Right renal cortex interstitium (tissue), 3 donors: ENCODE measurements around the gene TTR. TPM values are rescaled to one million over a fixed set of nuclear protein-coding genes. Genes with fewer than 3 reads are reported as not detected.
A peak's percentile ranks its signal among the peaks of the same experiment; 100 is the strongest.

Experiments
- DNase-seq, 3 donors: peaks; one replicate each; pipeline ENCODE4 v3.0.0-alpha.2; 2013; ENCODE audit warnings: low read depth in 3 of 3, low spot score in 2 of 3
- polyA plus RNA-seq, 3 donors: library from polyadenylated mRNA; unstranded; fragments of 120-200 nt; gene quantifications; one replicate each; pipeline ENCODE4 v1.2.1, GENCODE V29; 2013; ENCODE audit not compliant: insufficient read length in 3 of 3

Gene TTR
- polyA plus RNA-seq, 3 donors = 0.25 to 1.1 (median 0.71) TPM

DNA sequence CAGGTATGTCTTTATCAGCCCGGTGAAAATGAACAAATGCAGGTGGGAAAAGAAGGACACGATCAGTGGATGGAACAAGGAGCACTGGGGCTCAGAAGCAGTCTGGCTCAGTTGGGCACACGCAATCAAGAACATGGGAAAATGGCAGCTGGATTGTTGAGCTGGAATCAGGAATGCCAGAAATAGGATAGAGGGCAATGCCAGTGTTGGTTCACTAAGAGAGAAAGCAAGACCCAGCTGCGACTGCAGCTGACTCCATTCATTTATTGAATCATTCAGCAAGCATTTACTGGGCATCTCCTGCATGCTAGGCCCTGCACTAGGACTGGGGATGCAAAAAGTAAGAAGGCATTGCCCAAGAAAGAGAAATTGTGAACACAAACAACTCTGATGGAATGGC is 13.6 kb upstream of the TTR start:
- no peak for DNase-seq

DNA sequence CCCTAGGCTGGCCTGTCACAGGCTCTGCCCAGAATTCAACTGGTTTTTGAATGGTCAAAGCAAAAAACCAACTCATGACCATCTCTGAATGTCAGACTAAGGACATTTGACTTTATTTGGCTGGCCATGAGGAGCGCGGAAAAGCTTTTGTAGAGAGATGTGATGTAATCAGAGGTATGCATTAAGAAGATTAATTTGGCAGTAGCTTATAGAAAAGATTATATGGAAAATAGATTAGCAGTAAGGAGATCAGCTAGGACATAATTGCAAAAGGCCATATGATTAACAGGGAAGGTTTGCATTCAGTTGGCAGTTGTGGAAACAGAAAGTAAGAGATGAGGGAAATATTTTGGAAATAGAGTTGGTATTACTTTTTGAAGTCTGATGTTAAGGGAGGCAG is 12.3 kb upstream of the TTR start:
- no peak for DNase-seq

DNA sequence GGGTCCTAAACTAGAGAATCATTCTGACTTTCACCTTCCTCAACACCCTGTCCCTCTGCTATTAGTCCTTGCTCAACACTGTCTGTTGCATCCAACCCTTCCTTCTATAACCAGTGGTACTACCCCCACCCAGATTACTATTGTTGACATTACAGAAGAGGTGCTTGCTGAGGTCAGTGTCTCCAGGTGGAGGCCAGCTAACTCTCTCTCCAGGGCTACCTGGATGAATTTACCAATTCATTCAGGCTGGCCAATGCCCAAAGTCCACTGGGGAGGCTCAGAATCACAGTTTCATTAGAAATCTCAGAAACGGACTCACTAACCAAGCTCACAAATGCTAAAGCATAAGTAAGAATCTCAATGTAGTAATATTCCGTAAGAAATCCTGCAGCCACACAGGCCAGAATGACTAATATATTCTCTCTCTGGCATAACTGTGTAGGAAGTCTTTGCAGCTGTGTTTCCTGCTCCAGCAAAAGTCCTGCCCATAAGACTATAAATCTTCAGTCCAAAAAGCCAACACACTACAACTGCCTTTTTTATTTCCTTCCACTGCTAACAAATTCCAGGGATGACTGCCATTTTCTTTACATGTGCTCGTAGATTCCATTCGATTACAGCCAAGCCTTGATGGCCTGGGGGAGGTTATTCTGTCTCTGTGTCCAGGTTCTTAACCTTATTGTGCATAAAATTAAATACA is 10.0 kb upstream of the TTR start:
- DNase-seq = no peak

DNA sequence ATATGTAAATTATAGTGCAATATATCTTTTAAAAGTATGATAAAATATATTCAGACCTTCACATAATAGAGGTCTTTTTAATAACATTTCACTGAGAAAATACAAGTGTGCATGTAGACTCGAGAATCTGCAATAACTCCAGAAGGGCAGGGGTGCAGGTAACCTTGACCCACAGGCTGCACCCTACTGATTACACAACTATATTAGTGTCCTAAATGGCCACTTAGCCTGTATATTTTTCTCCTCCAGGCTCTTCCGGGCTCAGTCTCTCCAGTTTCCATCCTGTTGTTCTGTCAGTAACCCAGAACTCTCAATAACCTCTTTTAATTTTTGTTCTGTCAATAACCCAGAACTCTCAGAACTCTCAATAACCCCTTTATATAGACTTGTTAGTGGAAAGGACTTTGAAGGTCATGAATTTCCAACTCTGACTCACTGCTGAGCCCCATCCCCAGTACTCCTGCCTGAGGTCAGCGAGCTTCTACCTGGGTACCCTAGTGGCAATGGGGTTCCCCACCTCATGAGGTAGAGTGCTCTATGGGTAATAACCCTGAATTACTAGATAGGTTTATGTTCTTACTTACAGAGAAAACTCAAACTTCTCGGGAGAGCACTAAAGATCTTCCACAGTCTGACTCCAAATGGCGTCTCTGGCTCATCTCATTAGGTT is 8.4 kb upstream of the TTR start:
- DNase-seq = no peak

DNA sequence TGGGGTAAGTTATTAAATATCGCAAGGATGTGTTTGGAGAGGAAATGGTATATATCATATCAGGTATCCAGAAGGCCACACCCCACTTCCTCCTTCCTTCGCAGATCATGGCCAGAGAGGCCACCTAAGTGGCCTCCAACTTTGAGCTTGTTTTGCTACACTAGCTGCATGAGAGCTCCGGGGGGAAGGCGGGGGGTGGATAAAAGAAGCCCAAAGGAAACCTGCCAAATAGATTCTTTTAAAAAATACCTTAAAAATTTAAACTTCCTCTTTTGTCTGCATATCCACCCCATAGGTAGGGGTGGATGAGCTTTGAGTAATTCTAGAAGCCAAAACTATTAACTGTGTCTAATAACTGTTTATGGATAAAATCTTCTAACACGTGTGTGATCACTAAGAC is 5.7 kb upstream of the TTR start:
- DNase-seq = no peak

DNA sequence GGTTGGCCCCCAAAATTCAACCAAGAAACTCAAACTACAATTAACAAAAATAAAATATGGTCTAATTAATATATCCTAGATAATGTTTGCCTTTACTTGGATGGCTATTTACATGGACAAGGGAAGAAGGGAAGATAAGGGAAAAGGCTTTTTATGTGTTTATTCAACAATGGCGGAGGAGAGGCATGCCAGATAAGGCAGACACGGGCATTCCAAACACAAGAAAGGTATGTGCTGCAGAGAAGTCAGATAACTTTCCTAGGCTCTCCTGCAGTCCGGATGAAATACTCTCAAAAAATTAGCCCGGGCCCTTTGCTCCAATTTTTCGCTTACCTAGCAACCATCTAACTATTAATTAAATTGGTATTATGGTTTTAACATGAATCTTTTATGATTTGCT is 5.1 kb upstream of the TTR start:
- DNase-seq = no peak

DNA sequence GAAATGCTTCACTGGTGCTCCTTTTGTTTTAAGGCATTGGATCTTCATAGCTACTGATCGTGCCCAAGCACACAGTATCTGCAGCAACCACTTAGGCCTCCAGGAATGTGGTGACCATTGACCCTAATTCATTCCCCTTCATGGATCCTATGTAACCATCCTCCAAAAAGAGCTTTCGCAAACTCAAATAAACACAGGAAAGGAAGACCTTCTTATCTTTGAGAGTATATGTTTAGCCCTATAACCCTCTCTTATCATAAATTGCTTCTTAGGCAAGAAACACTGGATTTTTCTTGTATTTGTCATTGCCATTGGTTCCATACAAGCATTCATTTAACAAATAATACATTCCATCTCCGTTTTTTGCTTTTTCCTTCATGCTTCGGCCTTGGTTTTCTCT is 4.1 kb upstream of the TTR start:
- DNase-seq = no peak

DNA sequence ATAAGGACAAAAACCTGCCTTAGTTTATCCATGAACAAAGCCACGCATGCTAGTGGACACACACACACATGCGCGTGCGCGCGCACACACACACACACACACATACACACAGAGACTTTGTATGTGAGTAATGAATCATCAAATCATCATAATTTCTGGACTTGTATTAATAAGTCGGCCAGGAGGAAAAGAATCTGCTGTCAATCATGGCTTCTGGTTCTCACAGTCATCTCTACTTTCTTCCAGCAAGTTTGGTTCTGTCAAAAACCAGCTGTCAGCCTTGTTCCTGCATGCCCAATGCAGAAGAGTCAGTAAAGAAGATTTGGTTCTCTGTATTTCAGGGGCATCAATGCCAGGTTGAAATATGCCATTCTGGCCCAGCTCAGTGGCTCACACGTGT is 1.1 kb upstream of the TTR start:
- no peak for DNase-seq

DNA sequence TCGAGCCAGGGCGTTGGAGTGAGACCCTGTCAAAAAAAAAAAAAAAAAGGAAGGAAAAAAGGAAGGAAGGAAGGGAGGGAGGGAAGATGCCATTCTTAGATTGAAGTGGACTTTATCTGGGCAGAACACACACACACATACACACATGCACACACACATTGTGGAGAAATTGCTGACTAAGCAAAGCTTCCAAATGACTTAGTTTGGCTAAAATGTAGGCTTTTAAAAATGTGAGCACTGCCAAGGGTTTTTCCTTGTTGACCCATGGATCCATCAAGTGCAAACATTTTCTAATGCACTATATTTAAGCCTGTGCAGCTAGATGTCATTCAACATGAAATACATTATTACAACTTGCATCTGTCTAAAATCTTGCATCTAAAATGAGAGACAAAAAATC is 564 bp upstream of the TTR start:
- DNase-seq = no peak

DNA sequence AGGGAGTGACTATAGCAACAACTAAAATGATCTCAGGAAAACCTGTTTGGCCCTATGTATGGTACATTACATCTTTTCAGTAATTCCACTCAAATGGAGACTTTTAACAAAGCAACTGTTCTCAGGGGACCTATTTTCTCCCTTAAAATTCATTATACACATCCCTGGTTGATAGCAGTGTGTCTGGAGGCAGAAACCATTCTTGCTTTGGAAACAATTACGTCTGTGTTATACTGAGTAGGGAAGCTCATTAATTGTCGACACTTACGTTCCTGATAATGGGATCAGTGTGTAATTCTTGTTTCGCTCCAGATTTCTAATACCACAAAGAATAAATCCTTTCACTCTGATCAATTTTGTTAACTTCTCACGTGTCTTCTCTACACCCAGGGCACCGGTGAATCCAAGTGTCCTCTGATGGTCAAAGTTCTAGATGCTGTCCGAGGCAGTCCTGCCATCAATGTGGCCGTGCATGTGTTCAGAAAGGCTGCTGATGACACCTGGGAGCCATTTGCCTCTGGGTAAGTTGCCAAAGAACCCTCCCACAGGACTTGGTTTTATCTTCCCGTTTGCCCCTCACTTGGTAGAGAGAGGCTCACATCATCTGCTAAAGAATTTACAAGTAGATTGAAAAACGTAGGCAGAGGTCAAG is 955 bp downstream of the TTR start:
- no peak for DNase-seq

DNA sequence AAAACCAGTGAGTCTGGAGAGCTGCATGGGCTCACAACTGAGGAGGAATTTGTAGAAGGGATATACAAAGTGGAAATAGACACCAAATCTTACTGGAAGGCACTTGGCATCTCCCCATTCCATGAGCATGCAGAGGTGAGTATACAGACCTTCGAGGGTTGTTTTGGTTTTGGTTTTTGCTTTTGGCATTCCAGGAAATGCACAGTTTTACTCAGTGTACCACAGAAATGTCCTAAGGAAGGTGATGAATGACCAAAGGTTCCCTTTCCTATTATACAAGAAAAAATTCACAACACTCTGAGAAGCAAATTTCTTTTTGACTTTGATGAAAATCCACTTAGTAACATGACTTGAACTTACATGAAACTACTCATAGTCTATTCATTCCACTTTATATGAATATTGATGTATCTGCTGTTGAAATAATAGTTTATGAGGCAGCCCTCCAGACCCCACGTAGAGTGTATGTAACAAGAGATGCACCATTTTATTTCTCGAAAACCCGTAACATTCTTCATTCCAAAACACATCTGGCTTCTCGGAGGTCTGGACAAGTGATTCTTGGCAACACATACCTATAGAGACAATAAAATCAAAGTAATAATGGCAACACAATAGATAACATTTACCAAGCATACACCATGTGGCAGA is 3.6 kb downstream of the TTR start:
- DNase-seq = no peak

DNA sequence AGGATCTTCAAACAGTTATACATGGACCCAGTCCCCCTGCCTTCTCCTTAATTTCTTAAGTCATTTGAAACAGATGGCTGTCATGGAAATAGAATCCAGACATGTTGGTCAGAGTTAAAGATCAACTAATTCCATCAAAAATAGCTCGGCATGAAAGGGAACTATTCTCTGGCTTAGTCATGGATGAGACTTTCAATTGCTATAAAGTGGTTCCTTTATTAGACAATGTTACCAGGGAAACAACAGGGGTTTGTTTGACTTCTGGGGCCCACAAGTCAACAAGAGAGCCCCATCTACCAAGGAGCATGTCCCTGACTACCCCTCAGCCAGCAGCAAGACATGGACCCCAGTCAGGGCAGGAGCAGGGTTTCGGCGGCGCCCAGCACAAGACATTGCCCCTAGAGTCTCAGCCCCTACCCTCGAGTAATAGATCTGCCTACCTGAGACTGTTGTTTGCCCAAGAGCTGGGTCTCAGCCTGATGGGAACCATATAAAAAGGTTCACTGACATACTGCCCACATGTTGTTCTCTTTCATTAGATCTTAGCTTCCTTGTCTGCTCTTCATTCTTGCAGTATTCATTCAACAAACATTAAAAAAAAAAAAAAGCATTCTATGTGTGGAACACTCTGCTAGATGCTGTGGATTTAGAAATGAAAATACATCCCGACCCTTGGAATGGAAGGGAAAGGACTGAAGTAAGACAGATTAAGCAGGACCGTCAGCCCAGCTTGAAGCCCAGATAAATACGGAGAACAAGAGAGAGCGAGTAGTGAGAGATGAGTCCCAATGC is 4.6 kb downstream of the TTR start:
- DNase-seq = no peak

DNA sequence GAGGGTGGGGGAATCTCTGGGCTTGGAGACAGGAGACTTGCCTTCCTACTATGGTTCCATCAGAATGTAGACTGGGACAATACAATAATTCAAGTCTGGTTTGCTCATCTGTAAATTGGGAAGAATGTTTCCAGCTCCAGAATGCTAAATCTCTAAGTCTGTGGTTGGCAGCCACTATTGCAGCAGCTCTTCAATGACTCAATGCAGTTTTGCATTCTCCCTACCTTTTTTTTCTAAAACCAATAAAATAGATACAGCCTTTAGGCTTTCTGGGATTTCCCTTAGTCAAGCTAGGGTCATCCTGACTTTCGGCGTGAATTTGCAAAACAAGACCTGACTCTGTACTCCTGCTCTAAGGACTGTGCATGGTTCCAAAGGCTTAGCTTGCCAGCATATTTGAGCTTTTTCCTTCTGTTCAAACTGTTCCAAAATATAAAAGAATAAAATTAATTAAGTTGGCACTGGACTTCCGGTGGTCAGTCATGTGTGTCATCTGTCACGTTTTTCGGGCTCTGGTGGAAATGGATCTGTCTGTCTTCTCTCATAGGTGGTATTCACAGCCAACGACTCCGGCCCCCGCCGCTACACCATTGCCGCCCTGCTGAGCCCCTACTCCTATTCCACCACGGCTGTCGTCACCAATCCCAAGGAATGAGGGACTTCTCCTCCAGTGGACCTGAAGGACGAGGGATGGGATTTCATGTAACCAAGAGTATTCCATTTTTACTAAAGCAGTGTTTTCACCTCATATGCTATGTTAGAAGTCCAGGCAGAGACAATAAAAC is 6.5 kb downstream of the TTR start:
- DNase-seq = no peak

DNA sequence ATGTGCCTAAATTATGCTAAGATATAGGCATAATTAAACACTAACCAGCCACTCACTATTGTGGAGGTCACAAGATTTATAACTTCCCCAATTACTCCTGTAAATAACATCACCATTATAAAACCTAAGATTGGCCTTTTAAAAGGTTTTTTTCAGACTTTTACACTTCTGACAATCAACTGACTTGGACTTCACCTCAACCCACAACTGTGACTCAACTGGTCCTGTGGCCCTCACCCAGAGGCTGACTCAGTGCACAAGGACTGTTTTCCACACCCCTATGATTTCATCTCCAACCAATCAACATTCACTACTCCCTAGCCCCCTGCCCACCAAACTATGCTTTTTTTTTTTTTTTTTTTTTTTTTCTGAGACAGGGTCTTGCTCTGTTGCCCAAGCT is 11.6 kb downstream of the TTR start:
- DNase-seq = no peak

DNA sequence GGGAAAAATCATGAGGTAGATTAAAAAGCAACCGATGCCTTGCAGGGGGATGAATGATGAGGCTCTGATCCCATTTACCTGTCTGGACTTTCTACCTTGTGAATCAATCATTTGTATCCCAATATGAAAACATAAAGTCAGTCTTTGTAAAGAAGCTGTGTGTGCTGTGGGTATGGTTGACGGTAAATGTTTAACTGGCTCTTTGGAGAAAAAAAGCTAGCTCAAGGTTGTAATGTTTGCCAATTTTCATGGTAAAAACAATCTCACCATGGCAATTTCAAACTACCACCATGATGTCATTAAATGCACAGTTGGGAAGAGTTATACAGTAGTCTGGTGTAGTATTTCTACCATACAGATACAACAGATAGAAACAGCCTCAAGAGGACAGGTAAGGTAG is 14.6 kb downstream of the TTR start:
- no peak for DNase-seq

DNA sequence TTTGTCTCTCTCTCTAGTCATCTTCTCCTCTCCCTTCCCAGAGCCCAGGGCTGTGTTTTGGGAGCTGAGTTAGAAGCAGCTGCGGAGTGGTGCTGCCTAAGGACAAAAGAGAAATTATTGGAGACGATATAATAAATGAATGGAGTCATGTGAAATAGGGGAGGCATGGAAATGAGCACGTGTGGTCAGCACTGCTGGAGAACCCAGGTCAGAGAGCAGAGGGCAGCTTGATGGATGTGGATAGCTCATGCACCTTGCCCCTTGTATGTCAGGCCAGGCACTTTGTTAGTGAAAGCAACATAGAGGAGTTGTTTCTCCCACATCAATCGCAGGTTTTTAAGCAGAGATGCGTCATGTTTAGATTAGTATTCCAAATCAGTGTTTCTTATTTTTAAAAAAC is 15.7 kb downstream of the TTR start:
- no peak for DNase-seq

DNA sequence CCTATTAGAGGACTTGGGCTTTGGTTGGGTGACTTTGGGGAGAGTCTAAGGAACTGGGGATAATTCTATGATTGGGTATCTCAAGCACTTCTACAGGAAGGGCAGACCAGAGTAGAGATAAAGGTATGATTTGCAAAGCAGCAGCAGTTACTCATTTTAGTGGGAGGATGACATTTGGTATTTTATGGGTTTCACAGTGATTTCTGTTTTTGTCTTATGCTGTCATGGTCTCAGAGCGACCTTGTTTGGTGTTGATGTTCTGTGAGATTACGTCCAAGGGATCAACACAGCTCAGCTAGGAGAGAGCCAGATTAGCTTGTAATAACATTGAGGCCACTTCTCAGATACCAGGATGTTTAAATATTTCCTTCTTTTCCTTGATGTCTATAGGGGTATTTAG is 18.2 kb downstream of the TTR start:
- no peak for DNase-seq

DNA sequence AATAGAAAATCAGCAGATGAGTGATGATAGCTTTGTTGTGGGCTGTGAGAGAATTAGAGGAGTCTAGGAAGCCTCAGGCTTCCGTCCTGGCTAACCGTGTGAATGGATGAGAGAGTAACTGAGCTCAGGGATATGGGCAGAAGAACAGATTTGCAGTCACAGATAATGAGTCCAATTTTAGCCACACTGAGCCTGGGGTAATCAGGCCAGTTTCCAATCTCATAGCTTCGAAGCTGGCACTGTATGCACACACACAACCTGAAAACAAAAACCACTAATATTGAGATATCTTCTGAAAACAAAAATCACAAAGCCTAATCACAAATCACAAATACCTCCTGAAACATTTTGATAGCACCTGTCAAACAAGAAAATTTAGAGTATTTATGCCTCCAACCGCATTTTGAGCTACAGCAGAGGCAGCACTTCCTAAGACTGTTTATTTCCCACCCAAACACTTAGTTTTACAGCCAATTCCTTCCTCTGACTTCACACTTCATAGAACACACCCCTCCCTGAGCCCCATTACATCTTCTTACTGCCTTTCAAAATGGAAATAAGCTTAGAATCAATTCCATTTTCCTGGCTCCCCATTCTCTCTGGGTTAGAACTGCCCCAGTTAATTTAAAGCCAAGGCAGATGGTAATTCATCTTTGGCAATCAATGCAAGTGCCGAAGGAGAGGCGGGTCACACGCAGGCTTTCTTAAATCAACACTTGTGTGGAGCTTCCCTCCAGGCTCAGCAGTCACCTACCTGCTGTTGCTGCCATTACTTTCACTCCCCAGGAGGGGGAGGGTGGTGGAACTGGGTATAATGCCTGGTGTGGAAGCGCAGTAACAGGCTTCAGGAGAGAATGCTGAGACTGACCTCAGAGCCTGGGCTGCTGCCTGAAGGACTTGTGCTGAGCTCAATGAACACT is 18.9 kb downstream of the TTR start:
- peak in 1 of 3 donors; percentile 13 for DNase-seq

DNA sequence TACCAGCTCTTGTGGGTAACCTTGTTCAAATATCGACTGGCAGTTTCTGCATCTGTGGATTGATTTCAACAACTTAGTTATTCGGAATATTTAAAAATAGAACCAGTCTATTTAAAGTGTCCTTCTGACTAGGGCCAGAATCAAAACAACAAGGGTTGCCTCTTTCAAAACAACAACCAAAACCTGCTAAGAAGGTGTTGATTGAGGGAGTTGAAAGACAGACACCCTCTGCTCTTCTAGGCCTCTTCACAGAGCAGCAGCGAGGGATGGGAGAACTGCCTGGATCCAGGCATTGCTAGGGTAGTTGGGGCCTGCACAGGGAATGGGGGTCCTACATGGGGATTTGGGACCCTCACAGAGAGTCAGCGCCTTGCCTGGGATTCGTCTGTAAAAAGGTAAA is 19.8 kb downstream of the TTR start:
- DNase-seq = no peak
